Measurements from ENCODE around the gene SLC37A3. TPM values are rescaled to one million over a fixed set of nuclear protein-coding genes. Genes with fewer than 3 reads are reported as not detected.

SLC37A3 gene
- total and polyA plus RNA-seq, 2 of the 13 experiments (the other 11 are each of a cell fraction or from before 2014, with no cell fraction given), result 21.3 to 27.9 TPM

- TF ChIP-seq SNAPC5 (CRISPR knock-in tag; IDR thresholded peaks at IDR 0.05; ENCODE audit: borderline replicate concordance) (no peak), MLX (CRISPR knock-in tag; IDR thresholded peaks at IDR 0.05) (no peak), ARID3A (IDR thresholded peaks at IDR 0.05; ENCODE audit: low read depth, low read length) (peak; percentile 82), MBD4 (IDR thresholded peaks at IDR 0.05; ENCODE audit: borderline replicate concordance, low read length) (no peak), CREB3 (CRISPR knock-in tag; IDR thresholded peaks at IDR 0.05) (no peak), RAD21 (CRISPR knock-in tag; IDR thresholded peaks at IDR 0.05) (no peak), ZNF512B (CRISPR knock-in tag; IDR thresholded peaks at IDR 0.05; ENCODE audit: borderline replicate concordance) (no peak), ZNF614 (CRISPR knock-in tag; IDR thresholded peaks at IDR 0.05; ENCODE audit: borderline replicate concordance) (peak; percentile 26; the same call in 1 of the 2 replicates), NR1H2 (CRISPR knock-in tag; IDR thresholded peaks at IDR 0.05; ENCODE audit: borderline replicate concordance, low read depth) (no peak), PLSCR1 (CRISPR knock-in tag; IDR thresholded peaks at IDR 0.05; ENCODE audit: borderline replicate concordance) (no peak), MLLT10 (CRISPR knock-in tag; IDR thresholded peaks at IDR 0.05) (no peak), ARNT (IDR thresholded peaks at IDR 0.05) (no peak), ZNF503 (CRISPR knock-in tag; IDR thresholded peaks at IDR 0.05) (0 out of 2 replicates have a peak, but pooled peaks have one; percentile 39), TEAD3 (CRISPR knock-in tag; optimal IDR thresholded peaks at IDR 0.05; ENCODE audit: borderline replicate concordance) (peak; percentile 84), MEIS2 (CRISPR knock-in tag; IDR thresholded peaks at IDR 0.05) (no peak), FOXA3 (CRISPR knock-in tag; IDR thresholded peaks at IDR 0.05) (peak; percentile 86), YEATS2 (CRISPR knock-in tag; IDR thresholded peaks at IDR 0.05; ENCODE audit: borderline replicate concordance) (no peak), ZBTB7A (CRISPR knock-in tag; IDR thresholded peaks at IDR 0.05) (no peak), SALL1 (CRISPR knock-in tag; IDR thresholded peaks at IDR 0.05) (peak; percentile 66; the same call in 1 of the 2 replicates)
Observed at GRCh38 chr7:140310337-140311002, 87.9 kb downstream of the SLC37A3 start (continued).

Data from HepG2 (cell line).